ENCODE results near the gene REXO1. TPM values are rescaled to one million over a fixed set of nuclear protein-coding genes. Genes with fewer than 3 reads are reported as not detected.

REXO1 gene
- total RNA-seq, 1 experiment from 2014 or later = 25.8 TPM

- no peak for DNase-seq
- Histone ChIP-seq H3K9me3 (ENCODE audit: insufficient read depth, low read depth) (no peaks in the 10 kb centered on the region), H3K4me2 (no peak overlapping the region), H4K20me1 (ENCODE audit: insufficient read depth) (peaks cover 5% of the 10 kb centered on the region), H3K27me3 (ENCODE audit: insufficient read depth, low read depth) (no peaks in the 10 kb centered on the region), H3K27ac (no peak overlapping the region), H3F3A (ENCODE audit: insufficient read depth, low read depth) (no peaks in the 10 kb centered on the region), H3K79me2 (ENCODE audit: low read depth) (no peaks in the 10 kb centered on the region), H3K9me2 (ENCODE audit: insufficient read depth) (no peaks in the 10 kb centered on the region), H3K4me3 (no peak overlapping the region), H3K4me1 (replicated peaks; ENCODE audit: insufficient read depth) (no peaks in the 10 kb centered on the region), H2AFZ (no peak overlapping the region), H3K36me3 (ENCODE audit: low read depth) (no peaks in the 10 kb centered on the region)
- TF ChIP-seq EZH2 (IDR thresholded peaks at IDR 0.05; ENCODE audit: low read depth) = no peak
- intact Hi-C loops (cut with micrococcal nuclease; ENCODE audit: unreplicated experiment) = no loop called here
- POLR2A ChIA-PET (ENCODE audit: unreplicated experiment) = no interaction called here
- no TSS peak for BruUV-seq (replicated peaks)
- CTCF ChIA-PET = interaction anchor here (0.6 kb wide), 1 partner anchor 61 kb away, joined by 5 read pairs; the partner anchor contains the start of gene ABHD17A
Measured at GRCh38 chr19:1824252-1824622, 24.0 kb downstream of the REXO1 start.

DNA sequence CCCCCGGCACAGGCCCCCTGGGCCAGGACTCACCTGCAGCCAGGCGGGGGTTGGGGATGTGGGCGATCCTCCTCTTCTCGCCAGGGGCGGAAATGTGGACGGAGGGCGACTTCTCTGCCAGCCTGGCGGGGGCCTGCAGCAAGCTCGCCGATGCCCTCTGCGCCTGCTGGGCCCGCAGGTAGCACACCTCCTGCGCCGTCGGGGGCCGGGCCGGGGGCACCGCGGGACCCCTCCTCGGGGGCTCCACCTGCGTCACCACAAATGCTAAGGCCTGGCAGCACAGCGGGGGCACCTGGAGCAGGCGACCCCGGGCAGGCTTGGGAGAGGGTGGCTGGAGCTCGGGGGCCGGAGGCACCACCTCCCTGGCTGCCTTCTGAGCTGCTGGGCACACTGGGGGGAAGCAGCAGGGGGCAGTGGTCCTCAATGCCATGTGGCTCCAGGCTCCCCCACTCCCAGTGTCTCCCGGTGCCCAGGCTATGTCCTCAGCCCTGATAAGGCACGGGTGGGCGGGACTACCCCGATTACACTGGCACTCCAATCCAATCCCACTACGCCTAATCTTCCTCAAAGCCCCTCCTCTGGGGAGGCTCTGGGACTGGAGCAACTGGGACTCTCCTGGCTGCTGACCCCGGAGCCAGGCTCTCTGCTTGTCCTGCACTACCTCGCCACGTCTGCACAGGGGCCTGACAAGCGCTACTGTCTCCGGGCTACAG lies 24.6 kb downstream of the REXO1 start:
- intact Hi-C loops (cut with micrococcal nuclease; ENCODE audit: unreplicated experiment) = no loop called here
- Histone ChIP-seq H4K20me1 (ENCODE audit: insufficient read depth) (peaks cover 5% of the 10 kb centered on the region), H3K79me2 (ENCODE audit: low read depth) (no peaks in the 10 kb centered on the region), H3K27ac (no peak overlapping the region), H2AFZ (no peak overlapping the region), H3K27me3 (ENCODE audit: insufficient read depth, low read depth) (no peaks in the 10 kb centered on the region), H3K9me3 (ENCODE audit: insufficient read depth, low read depth) (no peaks in the 10 kb centered on the region), H3F3A (ENCODE audit: insufficient read depth, low read depth) (no peaks in the 10 kb centered on the region), H3K4me1 (replicated peaks; ENCODE audit: insufficient read depth) (no peaks in the 10 kb centered on the region), H3K4me2 (no peak overlapping the region), H3K4me3 (no peak overlapping the region), H3K36me3 (ENCODE audit: low read depth) (no peaks in the 10 kb centered on the region), H3K9me2 (ENCODE audit: insufficient read depth) (no peaks in the 10 kb centered on the region)
- DNase-seq = no peak
- ChIA-PET POLR2A (ENCODE audit: unreplicated experiment) (no interaction called here), CTCF (interaction anchor here (0.6 kb wide), 1 partner anchor 62 kb away, joined by 5 read pairs; the partner anchor contains the start of gene ABHD17A)
- no peak for TF ChIP-seq EZH2 (IDR thresholded peaks at IDR 0.05; ENCODE audit: low read depth)
- TF ChIP-seq CTCF (conservative IDR thresholded peaks at IDR 0.05) = no peak
- BruUV-seq (replicated peaks) = no TSS peak

DNA sequence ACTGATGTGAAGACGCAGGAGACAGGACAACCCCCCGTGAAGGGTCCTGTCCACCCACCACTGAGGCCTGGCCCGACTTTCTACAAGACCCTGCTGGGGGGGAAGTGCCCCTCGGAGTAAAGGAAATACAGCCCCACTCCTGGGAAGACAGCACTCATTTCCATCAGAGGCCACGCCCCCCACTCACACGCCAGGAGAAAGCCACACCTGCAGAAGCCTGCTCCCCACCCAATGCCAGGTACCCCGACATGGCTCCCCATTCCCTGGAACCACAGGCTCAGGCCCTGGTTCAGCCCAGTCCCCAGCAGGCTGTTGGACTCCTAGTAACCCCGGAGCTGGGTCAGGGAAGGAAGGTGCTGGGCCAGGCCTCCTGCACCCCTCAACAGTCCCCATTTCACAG lies 25.3 kb downstream of the REXO1 start:
- TF ChIP-seq EZH2 (IDR thresholded peaks at IDR 0.05; ENCODE audit: low read depth) (no peak), CTCF (conservative IDR thresholded peaks at IDR 0.05) (no peak)

DNA sequence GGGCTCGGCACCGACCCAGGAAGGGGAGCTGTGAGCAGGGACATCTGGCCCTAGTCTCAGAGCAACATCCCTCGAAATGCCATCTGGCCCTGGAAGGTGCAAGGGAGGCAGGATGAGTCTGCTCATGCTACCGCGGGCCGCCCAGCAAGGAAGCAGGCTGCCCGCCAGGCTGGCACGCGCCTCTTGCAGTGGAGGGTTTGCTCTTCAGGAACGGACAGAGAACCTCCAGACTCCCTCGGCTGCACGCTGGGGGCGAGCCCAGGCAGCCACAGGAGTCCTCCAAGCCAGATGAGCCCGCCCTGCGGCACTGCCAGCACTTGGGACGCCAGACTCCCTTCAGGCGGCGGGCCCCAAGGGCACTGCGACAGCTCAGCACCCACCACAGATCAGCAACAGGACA lies 26.1 kb downstream of the REXO1 start:
- no peak overlapping the region for H3K4me3 ChIP-seq
- intact Hi-C loops (cut with micrococcal nuclease; ENCODE audit: unreplicated experiment) = no loop called here
- no peak for DNase-seq
- no peaks in the 10 kb centered on the region for H3K36me3 ChIP-seq (ENCODE audit: low read depth)
- H4K20me1 ChIP-seq (ENCODE audit: insufficient read depth) = peaks cover 5% of the 10 kb centered on the region
- ChIA-PET POLR2A (ENCODE audit: unreplicated experiment) (no interaction called here), CTCF (no interaction called here)
- H3K9me2 ChIP-seq (ENCODE audit: insufficient read depth) = no peaks in the 10 kb centered on the region
- H3K27me3 ChIP-seq (ENCODE audit: insufficient read depth, low read depth) = no peaks in the 10 kb centered on the region
- BruUV-seq (replicated peaks) = no TSS peak
- no peak overlapping the region for H3K27ac ChIP-seq
- no peak overlapping the region for H3K4me2 ChIP-seq
- TF ChIP-seq CTCF (conservative IDR thresholded peaks at IDR 0.05) (no peak), EZH2 (IDR thresholded peaks at IDR 0.05; ENCODE audit: low read depth) (no peak)
- no peaks in the 10 kb centered on the region for H3K79me2 ChIP-seq (ENCODE audit: low read depth)
- no peak overlapping the region for H2AFZ ChIP-seq
- H3F3A ChIP-seq (ENCODE audit: insufficient read depth, low read depth) = no peaks in the 10 kb centered on the region
- no peaks in the 10 kb centered on the region for H3K9me3 ChIP-seq (ENCODE audit: insufficient read depth, low read depth)
- H3K4me1 ChIP-seq (replicated peaks; ENCODE audit: insufficient read depth) = no peaks in the 10 kb centered on the region

More for the DNA sequence above, 25.3 kb downstream of the REXO1 start:
- Histone ChIP-seq H3K4me1 (replicated peaks; ENCODE audit: insufficient read depth) (no peaks in the 10 kb centered on the region), H4K20me1 (ENCODE audit: insufficient read depth) (peaks cover 5% of the 10 kb centered on the region), H3K27ac (no peak overlapping the region), H3K79me2 (ENCODE audit: low read depth) (no peaks in the 10 kb centered on the region), H3F3A (ENCODE audit: insufficient read depth, low read depth) (no peaks in the 10 kb centered on the region), H3K4me2 (no peak overlapping the region), H2AFZ (no peak overlapping the region), H3K9me2 (ENCODE audit: insufficient read depth) (no peaks in the 10 kb centered on the region), H3K27me3 (ENCODE audit: insufficient read depth, low read depth) (no peaks in the 10 kb centered on the region), H3K4me3 (no peak overlapping the region), H3K9me3 (ENCODE audit: insufficient read depth, low read depth) (no peaks in the 10 kb centered on the region), H3K36me3 (ENCODE audit: low read depth) (no peaks in the 10 kb centered on the region)
- POLR2A ChIA-PET (ENCODE audit: unreplicated experiment) = no interaction called here
- BruUV-seq (replicated peaks) = no TSS peak
- CTCF ChIA-PET = no interaction called here
- no peak for DNase-seq
- intact Hi-C loops (cut with micrococcal nuclease; ENCODE audit: unreplicated experiment) = no loop called here

All from PC-9 (cell line).